Measurements from ENCODE around the gene ARHGEF25. TPM values are rescaled to one million over a fixed set of nuclear protein-coding genes. Genes with fewer than 3 reads are reported as not detected.
"Not testable (repeated sequence)": the region's sequence is repeated elsewhere in the genome, so short reads cannot be mapped to it uniquely, and the experiment has no call there.

Gene ARHGEF25
- total RNA-seq, 1 donor from 2014 or later = 16.8 TPM

- no peaks in the 10 kb centered on the region for H3K27me3 ChIP-seq (ENCODE audit: insufficient read depth, low read length)
- no peak for TF ChIP-seq CTCF (IDR thresholded peaks at IDR 0.05; ENCODE audit: insufficient read depth, low read depth, low read length)
- TF ChIP-seq EZH2 (IDR thresholded peaks at IDR 0.05; ENCODE audit: insufficient read depth, low read length) = no peak
- H3K27ac ChIP-seq (ENCODE audit: low read depth, low read length) = no peak overlapping the region
- Mint-ChIP-seq H3K27me3 (ENCODE audit: low read depth, unreplicated experiment) (peaks cover 15% of the 10 kb centered on the region), H3K36me3 (ENCODE audit: low read depth, unreplicated experiment) (no peaks in the 10 kb centered on the region), H3K9me3 (ENCODE audit: unreplicated experiment) (peaks cover 20% of the 10 kb centered on the region), H3K4me3 (ENCODE audit: unreplicated experiment) (no peak overlapping the region), H3K4me1 (ENCODE audit: low read depth, unreplicated experiment) (no peaks in the 10 kb centered on the region), H3K27ac (ENCODE audit: unreplicated experiment) (no peak overlapping the region)
- no peak overlapping the region for H3K4me3 ChIP-seq (ENCODE audit: insufficient read depth, low read depth, low read length)
- H2AFZ ChIP-seq (ENCODE audit: low read depth, low read length) = no peak overlapping the region
- H3K9me3 ChIP-seq (ENCODE audit: insufficient read depth, low read depth, low read length) = no peaks in the 10 kb centered on the region
- H3K9ac ChIP-seq (ENCODE audit: low read length) = no peak overlapping the region
- DNase-seq (ENCODE audit: low read depth) (no peak), FAIRE-seq (no peak)
- H3K79me2 ChIP-seq (ENCODE audit: insufficient read depth, low read length) = no peaks in the 10 kb centered on the region
- no peaks in the 10 kb centered on the region for H3K4me1 ChIP-seq (ENCODE audit: insufficient read depth, low read length)
- H3K36me3 ChIP-seq (ENCODE audit: insufficient read depth, low read length) = no peaks in the 10 kb centered on the region
- H4K20me1 ChIP-seq (ENCODE audit: insufficient read depth, low read length) = no peaks in the 10 kb centered on the region
- H3K4me2 ChIP-seq (ENCODE audit: low read length) = no peak overlapping the region
Observed at GRCh38 chr12:57654042-57654441, 42.8 kb downstream of the ARHGEF25 start.

GRCh38 chr12:57655541-57656240, 44.5 kb downstream of the ARHGEF25 start:
- TF ChIP-seq CTCF (IDR thresholded peaks at IDR 0.05; ENCODE audit: insufficient read depth, low read depth, low read length) (no peak), EZH2 (IDR thresholded peaks at IDR 0.05; ENCODE audit: insufficient read depth, low read length) (no peak)
- DNase-seq (ENCODE audit: low read depth) (no peak), FAIRE-seq (no peak)
- Histone ChIP-seq H4K20me1 (ENCODE audit: insufficient read depth, low read length) (no peaks in the 10 kb centered on the region), H3K4me1 (ENCODE audit: insufficient read depth, low read length) (no peaks in the 10 kb centered on the region), H3K27ac (ENCODE audit: low read depth, low read length) (no peak overlapping the region), H3K36me3 (ENCODE audit: insufficient read depth, low read length) (no peaks in the 10 kb centered on the region), H3K9ac (ENCODE audit: low read length) (no peak overlapping the region), H3K9me3 (ENCODE audit: insufficient read depth, low read depth, low read length) (no peaks in the 10 kb centered on the region), H2AFZ (ENCODE audit: low read depth, low read length) (no peak overlapping the region), H3K4me3 (ENCODE audit: insufficient read depth, low read depth, low read length) (no peak overlapping the region), H3K79me2 (ENCODE audit: insufficient read depth, low read length) (no peaks in the 10 kb centered on the region), H3K27me3 (ENCODE audit: insufficient read depth, low read length) (no peaks in the 10 kb centered on the region), H3K4me2 (ENCODE audit: low read length) (no peak overlapping the region)
- Mint-ChIP-seq H3K9me3 (ENCODE audit: unreplicated experiment) (peaks cover 20% of the 10 kb centered on the region), H3K27me3 (ENCODE audit: low read depth, unreplicated experiment) (peaks cover 15% of the 10 kb centered on the region), H3K27ac (ENCODE audit: unreplicated experiment) (no peak overlapping the region), H3K4me1 (ENCODE audit: low read depth, unreplicated experiment) (no peaks in the 10 kb centered on the region), H3K36me3 (ENCODE audit: low read depth, unreplicated experiment) (no peaks in the 10 kb centered on the region), H3K4me3 (ENCODE audit: unreplicated experiment) (no peak overlapping the region)

- peaks cover 23% of the 10 kb centered on the region for H3K9me3 Mint-ChIP-seq (ENCODE audit: unreplicated experiment)
Observed at GRCh38 chr12:57656408-57656807, 45.2 kb downstream of the ARHGEF25 start.

More at GRCh38 chr12:57656408-57656807, 45.2 kb downstream of the ARHGEF25 start:
- H3K79me2 ChIP-seq (ENCODE audit: insufficient read depth, low read length); H3K4me3 Mint-ChIP-seq (ENCODE audit: unreplicated experiment); H3K27ac Mint-ChIP-seq (ENCODE audit: unreplicated experiment); H3K27ac ChIP-seq (ENCODE audit: low read depth, low read length); H3K4me1 ChIP-seq (ENCODE audit: insufficient read depth, low read length); H4K20me1 ChIP-seq (ENCODE audit: insufficient read depth, low read length); DNase-seq (ENCODE audit: low read depth); H3K36me3 ChIP-seq (ENCODE audit: insufficient read depth, low read length); H3K4me2 ChIP-seq (ENCODE audit: low read length); H2AFZ ChIP-seq (ENCODE audit: low read depth, low read length); H3K9me3 ChIP-seq (ENCODE audit: insufficient read depth, low read depth, low read length); FAIRE-seq; H3K9ac ChIP-seq (ENCODE audit: low read length); H3K4me3 ChIP-seq (ENCODE audit: insufficient read depth, low read depth, low read length); H3K36me3 Mint-ChIP-seq (ENCODE audit: low read depth, unreplicated experiment); H3K4me1 Mint-ChIP-seq (ENCODE audit: low read depth, unreplicated experiment); H3K27me3 ChIP-seq (ENCODE audit: insufficient read depth, low read length): not testable (repeated sequence)
- H3K27me3 Mint-ChIP-seq (ENCODE audit: low read depth, unreplicated experiment) = peaks cover 15% of the 10 kb centered on the region
